Measurements from ENCODE around the gene ZNF765. TPM values are rescaled to one million over a fixed set of nuclear protein-coding genes. Genes with fewer than 3 reads are reported as not detected.
"Not testable (repeated sequence)": the region's sequence is repeated elsewhere in the genome, so short reads cannot be mapped to it uniquely, and the experiment has no call there.

ZNF765 gene
- total and polyA plus RNA-seq, 9 of the 15 experiments (the other 6 are each of a cell fraction or from before 2014, with no cell fraction given): 5.4 to 17.5 (median 9.6) TPM

DNA sequence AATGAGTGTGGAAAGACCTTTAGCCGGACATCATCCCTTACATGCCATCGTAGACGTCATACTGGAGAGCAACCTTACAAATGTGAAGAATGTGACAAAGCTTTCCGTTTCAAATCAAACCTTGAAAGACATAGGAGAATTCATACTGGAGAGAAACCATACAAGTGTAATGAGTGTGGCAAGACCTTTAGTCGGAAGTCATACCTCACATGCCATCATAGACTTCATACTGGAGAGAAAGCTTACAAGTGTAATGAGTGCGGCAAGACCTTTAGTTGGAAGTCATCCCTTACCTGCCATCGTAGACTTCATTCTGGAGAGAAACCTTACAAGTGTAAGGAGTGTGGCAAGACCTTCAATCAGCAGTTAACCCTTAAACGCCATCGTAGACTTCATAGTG, 60.9 kb downstream of the ZNF765 start:
- Histone ChIP-seq H3K27me3 (ENCODE audit: control insufficient read depth in 2 of 2, insufficient read depth in 2 of 2, low read length in 2 of 2) (no peaks in the 10 kb centered on the region), H4K20me1 (replicated peaks; ENCODE audit: control insufficient read depth, insufficient read depth, low read length) (no peaks in the 10 kb centered on the region), H3K9ac (ENCODE audit: insufficient read depth in 1 of 2, low read depth in 2 of 2, low read length in 2 of 2) (no peak overlapping the region), H3K27ac (ENCODE audit: extremely low read depth, low read depth, low read length) (no peak overlapping the region), H3K9me1 (ENCODE audit: control insufficient read depth, insufficient read depth, low read length) (no peaks in the 10 kb centered on the region), H2AFZ (ENCODE audit: low read depth, low read length) (no peak overlapping the region), H3K79me2 (ENCODE audit: control insufficient read depth, insufficient read depth, low read length) (no peaks in the 10 kb centered on the region), H3K4me1 (replicated peaks in 1 of 2; ENCODE audit: control insufficient read depth in 2 of 2, insufficient read depth in 2 of 2, low read length in 2 of 2) (no peaks in the 10 kb centered on the region), H3K4me2 (ENCODE audit: insufficient read depth, low read length) (no peak overlapping the region), H3K9me3 (replicated peaks; ENCODE audit: control insufficient read depth, insufficient read depth, low read depth, low read length) (peaks cover 38% of the 10 kb centered on the region), H3K36me3 (ENCODE audit: control insufficient read depth, insufficient read depth, low read length) (peaks cover 37% of the 10 kb centered on the region), H3K4me3 (no peak overlapping the region)
- CTCF ChIA-PET (ENCODE audit: low intra/inter-chr PET ratio): no interaction called here
- in situ Hi-C loops (cut with MboI) (no loop called here), intact Hi-C loops (cut with micrococcal nuclease) (no loop called here)
- FAIRE-seq (no peak), ATAC-seq (no peak), DNase-seq (ENCODE audit: extremely low read depth in 1 of 4, low spot score in 3 of 4) (no peak)
- WGBS (ENCODE audit: insufficient coverage, low coverage, missing lambda C conversion rate): 94% methylated on average over 9 of the region's 9 CpGs
- no TSS peak for BruUV-seq (replicated peaks)
- 0 out of 2 replicates have a peak, but pooled peaks have one; percentile 49 for TF ChIP-seq ZNF274 (IDR thresholded peaks at IDR 0.05; ENCODE audit: borderline replicate concordance, low read depth, low read length)
- no peak for TF ChIP-seq HNRNPLL (IDR thresholded peaks at IDR 0.05; ENCODE audit: low read depth, low read length, poor library complexity, severe bottlenecking)
- POLR2A ChIA-PET: no interaction called here

DNA sequence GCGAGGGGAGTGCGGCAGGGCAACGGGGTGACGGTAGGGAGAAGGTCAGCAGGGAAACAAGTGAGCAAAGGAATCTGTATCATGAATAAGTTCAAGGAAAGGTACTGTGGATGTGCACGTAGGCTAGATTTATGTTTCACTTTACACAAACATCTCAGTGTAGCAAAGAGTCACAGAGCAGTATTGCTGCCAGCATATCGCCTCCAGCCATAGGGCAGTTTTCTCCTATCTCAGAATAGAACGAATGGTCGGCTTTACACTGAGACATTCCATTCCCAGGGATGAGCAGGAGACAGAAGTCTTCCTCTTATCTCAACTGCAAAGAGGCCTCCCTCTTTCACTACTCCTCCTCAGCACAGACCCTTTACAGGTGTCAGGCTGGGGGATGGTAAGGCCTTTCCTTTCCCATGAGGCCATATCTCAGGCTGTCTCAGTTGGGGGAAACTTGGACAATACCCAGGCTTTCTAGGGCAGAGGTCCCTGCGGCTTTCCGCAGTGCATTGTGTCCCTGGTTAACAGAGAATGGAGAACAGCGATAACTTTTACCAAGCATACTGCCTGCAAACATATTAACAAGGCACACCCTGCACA, 65.3 kb downstream of the ZNF765 start:
- intact Hi-C loops (cut with micrococcal nuclease); FAIRE-seq; H3K27ac ChIP-seq (ENCODE audit: extremely low read depth, low read depth, low read length); H3K4me1 ChIP-seq (replicated peaks in 1 of 2; ENCODE audit: control insufficient read depth in 2 of 2, insufficient read depth in 2 of 2, low read length in 2 of 2); H4K20me1 ChIP-seq (replicated peaks; ENCODE audit: control insufficient read depth, insufficient read depth, low read length); ATAC-seq; H3K9me1 ChIP-seq (ENCODE audit: control insufficient read depth, insufficient read depth, low read length); H3K36me3 ChIP-seq (ENCODE audit: control insufficient read depth, insufficient read depth, low read length); H3K4me2 ChIP-seq (ENCODE audit: insufficient read depth, low read length); H3K79me2 ChIP-seq (ENCODE audit: control insufficient read depth, insufficient read depth, low read length); BruUV-seq (replicated peaks); H3K4me3 ChIP-seq; DNase-seq (ENCODE audit: extremely low read depth in 1 of 4, low spot score in 3 of 4); H3K9ac ChIP-seq (ENCODE audit: insufficient read depth in 1 of 2, low read depth in 2 of 2, low read length in 2 of 2); H3K27me3 ChIP-seq (ENCODE audit: control insufficient read depth in 2 of 2, insufficient read depth in 2 of 2, low read length in 2 of 2); POLR2A ChIA-PET; H2AFZ ChIP-seq (ENCODE audit: low read depth, low read length); CTCF ChIA-PET (ENCODE audit: low intra/inter-chr PET ratio); in situ Hi-C loops (cut with MboI): not testable (repeated sequence)
- peaks cover 22% of the 10 kb centered on the region for H3K9me3 ChIP-seq (replicated peaks; ENCODE audit: control insufficient read depth, insufficient read depth, low read depth, low read length)
- 70% methylated on average over 10 of the region's 11 CpGs for WGBS (ENCODE audit: insufficient coverage, low coverage, missing lambda C conversion rate)
